Choroid plexus epithelial cell (primary cell): Measurements from ENCODE around the gene BRI3BP.
"Not testable (repeated sequence)": the region's sequence is repeated elsewhere in the genome, so short reads cannot be mapped to it uniquely, and the experiment has no call there.

Experiments
- DNase-seq: peaks from one replicate; pipeline ENCODE4 v3.0.0-alpha.2; 2010; ENCODE audit warnings: low read depth
- H3K4me3 ChIP-seq: 2 replicates; pipeline ENCODE4 v1.5.1; 2011; ENCODE audit warnings: low read depth, mild to moderate bottlenecking, control low read depth, low read length, moderate library complexity
- CTCF ChIP-seq: conservative IDR thresholded peaks from 2 replicates; pipeline ENCODE4 v1.5.1; 2011; ENCODE audit warnings: low read depth, mild to moderate bottlenecking, control low read depth, inconsistent platforms, low read length, moderate library complexity

The BRI3BP gene

GRCh38 chr12:125021771-125022170 lies 28.3 kb downstream of the BRI3BP start:
- H3K4me3 ChIP-seq: no peak overlapping the region
- no peak for DNase-seq
- no peak for TF ChIP-seq CTCF

GRCh38 chr12:125023065-125023464 lies 29.6 kb downstream of the BRI3BP start:
- DNase-seq: no peak
- no peak overlapping the region for H3K4me3 ChIP-seq
- no peak for TF ChIP-seq CTCF

DNA sequence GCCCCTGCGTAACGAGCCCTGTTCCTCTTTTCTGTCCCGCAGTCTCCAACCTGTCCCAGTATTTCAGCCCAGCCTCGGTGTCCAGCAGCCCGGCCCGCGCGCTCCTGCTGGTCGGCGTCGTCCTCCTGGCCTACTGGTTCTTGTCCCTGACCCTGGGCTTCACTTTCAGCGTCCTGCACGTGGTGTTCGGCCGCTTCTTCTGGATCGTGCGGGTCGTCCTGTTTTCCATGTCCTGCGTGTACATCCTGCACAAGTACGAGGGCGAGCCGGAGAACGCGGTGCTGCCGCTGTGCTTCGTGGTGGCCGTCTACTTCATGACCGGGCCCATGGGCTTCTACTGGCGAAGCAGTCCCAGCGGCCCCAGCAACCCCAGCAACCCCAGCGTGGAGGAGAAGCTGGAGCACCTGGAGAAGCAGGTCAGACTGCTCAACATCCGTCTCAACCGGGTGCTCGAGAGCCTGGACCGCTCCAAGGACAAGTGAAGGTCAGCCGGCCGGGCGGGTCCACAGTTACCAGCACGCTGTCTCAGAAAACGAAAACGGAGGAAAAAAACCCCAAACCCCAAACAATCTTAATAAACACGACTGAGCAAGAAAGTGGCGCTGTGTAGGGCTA lies 31.6 kb downstream of the BRI3BP start:
- no peak for TF ChIP-seq CTCF
- no peak for DNase-seq
- H3K4me3 ChIP-seq: no peak overlapping the region

GRCh38 chr12:125025606-125026235 lies 32.3 kb downstream of the BRI3BP start:
- no peak overlapping the region for H3K4me3 ChIP-seq
- TF ChIP-seq CTCF: no peak
- DNase-seq: no peak

GRCh38 chr12:125028106-125028505 lies 34.7 kb downstream of the BRI3BP start:
- TF ChIP-seq CTCF: no peak
- no peak overlapping the region for H3K4me3 ChIP-seq
- DNase-seq: no peak

GRCh38 chr12:125029761-125030358 lies 36.4 kb downstream of the BRI3BP start:
- no peak for TF ChIP-seq CTCF
- no peak for DNase-seq
- H3K4me3 ChIP-seq: no peak overlapping the region

DNA sequence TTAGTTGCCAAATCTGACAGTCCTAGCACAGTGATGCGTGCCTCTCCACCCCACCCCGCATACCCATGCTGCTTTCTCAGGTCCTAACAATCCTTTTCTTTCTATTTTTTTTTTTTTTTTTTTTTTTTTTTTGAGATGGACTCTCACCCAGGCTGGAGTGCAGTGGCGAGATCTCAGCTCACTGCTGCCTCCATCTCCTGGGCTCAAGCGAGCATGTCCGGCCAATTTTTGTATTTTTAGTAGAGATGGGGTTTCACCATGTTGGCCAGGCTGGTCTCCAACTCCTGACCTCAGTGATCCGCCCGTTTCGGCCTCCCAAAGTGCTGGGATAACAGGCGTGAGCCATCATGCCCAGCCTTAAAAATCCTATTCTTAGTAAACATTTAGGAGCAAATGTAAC lies 38.0 kb downstream of the BRI3BP start:
- DNase-seq, H3K4me3 ChIP-seq: not testable (repeated sequence)
